GM18517 (cell line): ENCODE measurements around the gene SLC39A10.
"Not testable (repeated sequence)": the region's sequence is repeated elsewhere in the genome, so short reads cannot be mapped to it uniquely, and the experiment has no call there.

Experiments used
- ATAC-seq: cut with Tn5 transposase; IDR thresholded peaks from one replicate; pipeline ENCODE4 v1.9.1; 2021; ENCODE audit warnings: mild to moderate bottlenecking, moderate library complexity; ENCODE audit not compliant: unreplicated experiment

The SLC39A10 gene

DNA sequence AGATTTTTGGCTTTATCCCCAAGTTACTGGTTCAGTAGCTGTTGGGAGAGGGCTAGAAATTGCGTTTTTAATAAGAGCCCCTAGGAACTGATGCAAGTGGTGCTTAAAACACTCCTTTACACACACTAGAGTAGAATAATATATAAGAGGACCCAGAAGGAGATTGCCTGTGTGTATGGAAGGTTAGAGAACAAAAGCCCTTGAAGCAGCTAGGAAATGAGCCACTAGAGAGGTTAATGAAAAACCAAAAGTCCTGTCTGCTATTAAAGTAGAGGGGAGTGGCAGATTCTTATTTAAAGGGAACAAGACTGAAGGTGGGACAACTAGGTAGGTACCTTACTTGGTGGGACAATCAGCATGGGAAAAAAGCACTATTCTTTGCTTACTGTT lies 14.4 kb upstream of the SLC39A10 start:
- no peak for ATAC-seq

DNA sequence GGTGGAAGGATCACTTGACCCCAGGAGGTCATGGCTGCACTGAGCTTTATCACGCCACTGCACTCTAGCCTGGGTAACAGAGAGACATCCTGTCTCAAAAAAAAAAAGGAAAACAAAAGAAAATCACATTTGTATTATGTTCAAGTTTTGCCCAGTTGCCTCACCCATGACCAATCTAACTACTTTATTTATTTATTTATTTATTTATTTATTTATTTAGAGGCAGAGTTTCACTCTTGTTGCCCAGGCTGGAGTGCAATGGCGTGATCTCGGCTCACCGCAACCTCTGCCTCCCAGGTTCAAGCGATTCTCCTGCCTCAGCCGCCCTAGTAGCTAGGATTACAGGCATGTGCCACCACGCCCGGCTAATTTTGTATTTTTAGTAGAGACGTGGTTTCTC lies 12.3 kb upstream of the SLC39A10 start:
- not testable (repeated sequence) for ATAC-seq

DNA sequence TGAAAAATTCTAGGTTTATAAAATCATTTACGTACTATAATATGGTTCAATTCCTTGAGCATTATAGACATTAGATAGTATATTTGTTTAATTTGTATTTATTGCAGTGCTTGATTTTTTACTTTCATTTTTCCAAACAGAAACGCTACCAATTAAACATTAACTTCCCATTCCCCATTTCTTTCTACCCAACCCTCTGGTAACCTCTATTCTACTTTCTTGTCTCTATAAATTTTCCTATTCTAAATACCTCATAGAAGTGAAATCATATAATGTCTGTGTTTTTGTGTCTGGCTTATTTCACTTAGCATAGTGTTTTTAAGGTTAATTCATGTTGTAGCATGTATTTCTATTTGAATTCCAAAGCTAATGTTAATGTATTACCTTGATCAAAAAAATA lies 11.6 kb upstream of the SLC39A10 start:
- ATAC-seq = no peak

DNA sequence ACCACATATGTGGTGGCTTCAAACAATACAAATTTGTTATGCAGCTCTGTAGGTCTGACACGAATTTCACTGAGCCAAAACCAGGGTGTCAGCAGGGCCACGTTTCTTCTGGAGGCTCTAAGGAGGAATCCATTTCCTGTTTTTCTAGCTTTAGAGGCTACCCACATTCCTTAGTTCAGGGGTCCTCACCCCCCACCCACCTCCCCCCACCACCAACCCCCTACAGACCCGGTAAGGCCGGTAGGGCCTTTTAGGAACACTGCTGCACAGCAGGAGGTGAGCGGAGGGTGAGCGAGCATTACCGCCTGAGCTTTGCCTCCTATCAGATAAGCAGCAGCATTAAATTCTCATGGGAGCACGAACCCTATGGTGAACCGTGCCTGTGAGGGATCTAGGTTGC lies 10.6 kb upstream of the SLC39A10 start:
- ATAC-seq = no peak

DNA sequence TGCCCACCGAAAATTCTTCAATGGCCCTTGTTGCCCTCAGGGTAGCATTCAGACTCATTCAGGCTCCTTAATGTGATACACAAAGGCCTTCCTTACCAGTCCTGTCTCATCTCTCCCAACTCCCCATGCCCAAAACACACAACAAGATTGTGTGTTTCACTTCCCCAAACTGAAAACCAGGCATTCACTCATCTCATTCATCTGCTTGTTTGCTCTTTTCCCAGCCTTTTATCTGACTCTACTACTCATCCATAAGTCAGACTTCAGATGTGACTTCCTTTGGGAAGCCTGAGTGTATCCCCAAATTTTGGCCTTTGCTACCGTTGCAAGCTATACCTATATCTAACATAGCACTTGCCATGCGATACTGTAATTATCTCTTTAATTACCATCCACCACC lies 9.7 kb upstream of the SLC39A10 start:
- ATAC-seq = no peak

DNA sequence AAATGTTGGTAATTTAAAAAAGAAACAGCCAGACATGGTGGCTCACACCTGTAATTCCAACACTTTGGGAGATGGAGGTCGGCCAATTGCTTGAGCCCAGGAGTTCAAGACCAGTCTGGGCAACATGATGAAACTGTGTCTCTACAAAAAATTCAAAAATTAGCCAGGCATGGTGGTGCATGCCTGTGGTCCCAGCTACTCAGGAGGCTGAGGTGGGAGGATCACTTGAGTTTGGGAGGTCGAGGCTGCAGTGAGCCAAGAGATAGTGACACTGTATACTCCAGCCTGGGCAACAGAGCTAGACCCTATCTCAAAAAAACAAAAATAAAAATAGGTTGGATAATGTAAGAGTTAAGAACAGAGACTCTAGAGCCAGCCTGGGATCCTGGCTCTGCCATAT lies 8.7 kb upstream of the SLC39A10 start:
- not testable (repeated sequence) for ATAC-seq

DNA sequence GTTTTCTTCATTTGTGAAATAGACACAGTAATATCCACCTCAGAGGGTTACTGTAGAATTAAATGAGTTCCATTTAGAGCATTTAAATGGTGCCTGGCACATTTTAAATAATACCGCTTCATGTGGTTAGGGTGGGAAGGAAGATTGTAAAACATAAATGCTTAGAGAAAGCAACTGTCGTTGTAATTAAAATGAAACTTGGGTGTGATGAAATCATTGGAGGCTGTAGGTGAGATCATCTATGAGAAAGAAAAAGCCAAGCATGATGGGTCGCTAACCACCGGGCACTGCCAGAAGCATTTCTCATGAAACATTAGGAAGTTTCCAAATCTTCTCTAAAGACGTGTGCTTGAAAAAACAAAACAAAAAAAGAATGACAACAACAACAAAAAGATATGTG lies 8.2 kb upstream of the SLC39A10 start:
- no peak for ATAC-seq

DNA sequence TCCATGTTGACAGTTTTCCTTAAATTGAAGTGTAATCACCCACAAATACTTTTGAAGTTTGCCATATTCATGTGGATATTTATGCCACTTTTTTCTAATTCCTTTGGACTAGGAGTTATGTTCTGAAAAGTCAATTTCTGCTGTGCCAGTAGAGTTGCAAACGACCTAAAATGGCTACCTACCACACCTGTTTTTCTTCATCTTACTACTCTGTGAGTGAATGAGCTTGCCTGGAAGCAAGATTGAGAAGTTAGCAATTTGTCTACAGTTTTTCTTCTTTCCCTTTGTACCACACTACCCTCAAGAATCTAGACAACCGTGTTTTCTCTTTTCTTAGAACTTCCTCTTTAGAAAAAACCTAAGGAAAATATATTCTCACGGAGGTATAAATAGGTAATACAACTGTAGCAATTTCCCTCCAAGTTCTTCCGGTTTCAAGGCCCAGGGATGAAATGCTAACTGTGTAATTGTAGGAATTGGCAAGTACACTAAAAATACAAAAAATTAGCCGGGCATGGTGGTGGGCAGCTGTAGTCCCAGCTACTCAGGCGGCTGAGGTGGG lies 7.3 kb upstream of the SLC39A10 start:
- peak; percentile 16 for ATAC-seq

DNA sequence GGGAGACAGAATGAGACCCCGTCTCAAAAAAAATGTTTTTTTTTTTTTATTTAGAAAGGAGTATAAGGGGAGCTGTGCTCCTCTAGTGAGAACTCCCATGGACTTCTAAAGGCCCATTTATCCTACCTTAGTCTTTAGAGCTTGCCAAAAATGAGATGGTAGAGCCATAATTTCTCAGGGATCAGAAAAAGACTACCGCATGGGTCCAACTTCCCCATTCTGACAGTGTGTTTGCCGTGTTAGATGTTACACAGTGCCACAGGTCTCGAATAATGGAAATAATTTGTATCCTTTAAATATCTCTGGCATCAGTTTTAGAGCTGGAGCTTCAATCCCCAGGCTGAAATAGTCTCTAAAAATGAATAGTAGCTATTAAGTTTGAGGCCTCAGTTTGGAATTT lies 6.0 kb upstream of the SLC39A10 start:
- ATAC-seq = no peak

DNA sequence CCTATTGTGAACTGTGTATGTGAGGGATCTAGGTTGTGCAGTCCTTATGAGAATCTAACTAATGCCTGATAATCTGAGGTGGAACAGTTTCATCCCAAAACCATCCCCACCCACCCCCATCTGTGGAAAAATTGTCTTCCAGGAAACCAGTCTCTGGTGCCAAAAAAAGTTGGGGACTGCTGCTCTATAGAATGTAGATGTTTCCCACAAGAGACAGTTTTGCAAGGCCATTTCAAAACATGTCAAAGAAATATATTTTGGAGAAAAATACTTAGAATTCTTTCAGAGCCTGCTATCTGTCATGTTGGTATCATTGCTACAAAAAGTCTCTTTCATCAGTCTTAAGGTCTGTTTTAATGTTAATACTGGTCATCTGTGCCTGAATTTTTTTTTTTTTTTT lies 4.1 kb upstream of the SLC39A10 start:
- no peak for ATAC-seq

DNA sequence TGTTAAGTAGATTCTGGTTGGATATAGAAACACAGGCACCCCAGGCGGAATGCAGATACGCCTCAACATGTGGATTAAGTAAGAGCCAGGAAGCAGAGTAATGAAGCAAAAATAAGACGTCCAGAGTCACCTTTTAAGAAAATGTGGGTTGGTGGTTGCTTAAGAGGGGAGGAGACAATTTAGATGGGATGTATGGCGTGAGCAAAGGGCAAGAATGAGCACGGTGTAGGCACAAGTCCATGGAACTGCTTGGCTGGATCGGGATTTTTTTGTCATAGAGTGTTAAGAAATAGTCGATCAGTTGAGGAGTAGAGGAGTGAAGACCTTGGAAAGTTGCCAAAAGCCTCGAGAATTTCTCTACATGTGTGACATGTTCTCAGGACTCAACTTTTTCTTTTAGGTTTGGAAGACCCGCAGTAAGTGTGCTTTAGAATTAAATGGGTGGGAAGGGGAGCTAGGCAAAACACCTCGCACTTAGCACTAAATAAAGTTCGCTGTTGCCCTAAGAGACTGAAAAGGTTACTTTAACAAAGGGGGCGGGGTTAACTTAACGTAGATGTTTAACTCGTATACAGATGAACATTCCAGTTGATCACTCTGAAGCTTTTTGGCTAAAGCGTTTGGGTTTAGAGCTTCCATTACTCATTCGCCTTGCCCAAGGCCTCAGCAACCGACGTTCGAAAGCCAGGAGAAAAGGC lies 716 bp upstream of the SLC39A10 start:
- no peak for ATAC-seq

DNA sequence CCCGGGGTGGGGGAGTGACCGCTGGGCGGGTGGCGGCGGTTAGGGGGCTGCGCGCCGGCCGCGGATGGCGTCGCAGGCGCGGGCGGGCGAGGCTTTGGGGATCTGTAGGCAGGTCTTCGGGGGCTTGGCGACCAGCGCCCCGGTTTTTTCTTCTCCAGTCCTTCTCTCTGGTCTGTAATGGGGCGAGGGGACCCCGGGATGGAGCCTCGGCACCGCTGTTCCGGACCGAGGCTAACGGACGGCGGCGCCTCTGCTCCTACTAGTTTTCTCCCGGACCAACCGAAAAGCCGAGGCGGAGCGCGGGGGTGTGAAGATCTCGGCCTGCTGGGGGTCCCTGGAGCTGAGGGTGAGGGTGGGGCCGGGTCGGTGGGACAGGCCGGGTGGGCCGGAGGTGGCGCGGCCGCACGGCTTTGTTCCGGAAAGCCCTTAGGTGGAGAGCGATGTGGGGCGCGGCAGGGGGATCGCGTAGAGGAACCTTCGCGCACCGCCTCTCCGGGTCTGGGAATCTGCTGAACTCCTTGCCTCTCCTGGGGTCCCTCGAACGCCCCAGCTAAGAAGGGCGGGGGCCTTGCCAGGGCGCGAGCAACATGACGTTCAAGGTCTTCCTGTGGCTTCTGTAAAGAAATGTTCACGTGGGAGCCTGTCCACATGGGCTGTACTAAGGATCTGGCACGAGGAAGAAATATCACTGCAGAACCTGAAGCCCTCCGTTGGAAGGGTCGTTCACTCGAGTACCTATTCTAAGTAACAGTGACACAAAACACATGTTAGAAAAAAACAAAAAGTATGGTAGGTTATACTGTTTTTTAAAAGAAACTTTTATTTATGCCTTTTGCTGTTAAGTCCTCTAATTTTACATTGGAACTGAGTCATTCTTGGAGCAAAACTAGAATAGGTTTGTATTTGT lies 861 bp downstream of the SLC39A10 start:
- ATAC-seq = peak; percentile 21

DNA sequence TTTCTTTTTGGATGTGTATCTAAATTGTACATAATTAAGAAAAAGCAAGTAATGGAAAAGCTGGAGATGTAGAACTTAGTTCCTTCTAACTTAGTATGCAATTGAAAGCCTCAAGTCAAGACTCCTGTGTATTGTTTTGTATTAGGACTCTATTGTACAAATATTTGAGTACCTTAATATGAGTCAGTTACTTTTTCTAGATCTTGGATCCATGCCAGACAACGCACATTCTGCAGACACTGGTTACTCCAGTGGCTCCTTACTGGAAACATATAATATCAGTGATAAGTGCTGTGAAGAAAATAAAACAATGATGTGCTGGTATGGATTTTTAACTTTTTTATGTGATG lies 1.5 kb downstream of the SLC39A10 start:
- ATAC-seq = no peak

DNA sequence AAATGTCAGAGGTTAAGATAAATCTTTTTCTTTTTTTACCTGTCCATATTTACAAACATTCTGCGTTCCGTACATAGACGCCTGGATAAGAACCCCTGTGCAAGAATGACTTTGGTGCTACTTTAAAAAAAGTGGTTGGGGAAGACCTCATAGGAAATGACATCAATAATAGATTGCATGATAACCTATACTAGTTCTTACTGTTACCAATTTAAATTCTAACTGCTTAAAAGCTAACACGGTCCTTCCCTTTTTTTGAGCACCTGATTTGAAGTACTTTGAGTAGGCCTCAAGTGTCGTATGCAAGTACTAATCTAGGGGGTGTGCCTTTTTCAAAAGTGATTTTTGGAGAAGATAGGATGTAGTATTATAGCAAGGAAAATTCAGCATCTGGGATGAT lies 2.1 kb downstream of the SLC39A10 start:
- no peak for ATAC-seq

DNA sequence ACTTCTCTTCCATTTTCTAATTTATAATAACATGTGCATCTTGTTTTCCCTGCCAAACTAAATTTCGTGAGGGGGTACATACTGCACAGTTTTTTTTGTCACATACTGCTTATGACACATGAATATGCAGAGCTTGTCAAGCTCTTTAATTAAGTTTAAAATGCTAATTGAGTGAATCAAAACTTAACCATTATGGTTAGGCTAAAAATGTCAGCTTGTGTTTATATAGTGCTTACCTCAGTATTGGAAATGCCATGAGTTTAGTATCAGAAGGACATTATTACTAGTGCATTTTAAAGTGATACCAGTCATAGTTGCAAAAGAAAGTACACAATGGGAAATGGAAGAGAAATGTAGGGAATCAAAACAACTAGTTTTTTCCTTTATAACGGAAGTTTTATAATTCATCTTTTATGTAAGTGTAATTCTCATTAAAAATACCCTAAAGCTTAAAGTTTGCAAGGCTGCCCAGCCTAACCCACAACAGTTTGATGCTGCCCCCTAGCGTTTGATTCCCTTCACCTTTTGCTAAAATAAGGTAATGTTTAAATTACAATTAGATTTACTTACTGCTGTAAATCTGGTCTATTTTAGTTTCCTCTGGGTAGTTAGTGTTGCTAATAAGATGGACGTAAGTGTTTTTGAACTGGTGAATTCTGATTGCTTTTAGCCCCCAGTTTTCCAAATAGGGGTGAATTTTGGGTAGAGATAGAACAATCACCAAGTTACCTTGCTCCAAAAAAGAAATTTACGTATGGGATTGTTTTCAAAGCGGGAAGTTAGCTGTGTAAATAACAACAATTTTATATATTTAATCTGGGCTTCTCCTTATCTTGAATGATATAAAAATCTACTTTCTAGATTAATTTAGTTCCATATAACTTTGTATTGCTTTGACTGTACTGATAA lies 3.2 kb downstream of the SLC39A10 start:
- no peak for ATAC-seq

DNA sequence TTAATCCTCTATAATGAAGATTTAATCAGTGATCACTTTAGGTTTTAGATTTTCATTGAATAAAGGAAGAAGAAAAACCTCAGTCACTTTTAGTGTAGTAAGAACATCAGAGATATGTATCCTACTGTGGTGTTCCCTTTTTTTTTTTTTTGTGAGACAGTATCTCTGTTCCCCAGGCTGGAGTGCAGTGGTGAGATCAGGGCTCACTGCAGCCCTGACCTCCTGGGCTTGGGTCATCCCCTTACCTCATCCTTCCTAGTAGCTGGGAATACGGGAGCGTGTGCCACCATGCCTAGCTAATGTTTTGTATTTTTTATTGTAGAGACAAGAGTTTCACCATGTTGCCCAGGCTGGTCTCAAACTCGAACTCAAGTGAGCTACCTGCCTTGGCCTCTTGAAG lies 5.1 kb downstream of the SLC39A10 start:
- no peak for ATAC-seq

DNA sequence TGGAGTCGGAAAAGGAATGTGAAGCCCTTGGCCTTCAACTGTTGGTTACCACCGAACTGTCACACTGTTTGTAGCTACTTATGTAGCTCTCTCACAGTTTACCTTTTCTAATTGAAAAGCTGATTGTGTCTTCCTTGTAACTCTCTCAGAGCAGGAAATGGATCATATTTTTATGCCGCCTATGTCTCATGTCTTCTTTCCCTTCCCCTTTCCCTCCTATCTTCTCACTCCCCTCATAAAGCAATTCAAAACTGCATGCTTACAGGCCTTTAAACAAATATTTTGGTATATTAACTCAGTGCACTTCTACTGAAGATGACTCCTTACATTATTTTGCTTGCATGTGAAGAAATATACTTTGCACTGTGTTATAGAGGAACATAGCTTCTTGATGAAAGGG lies 6.0 kb downstream of the SLC39A10 start:
- no peak for ATAC-seq

DNA sequence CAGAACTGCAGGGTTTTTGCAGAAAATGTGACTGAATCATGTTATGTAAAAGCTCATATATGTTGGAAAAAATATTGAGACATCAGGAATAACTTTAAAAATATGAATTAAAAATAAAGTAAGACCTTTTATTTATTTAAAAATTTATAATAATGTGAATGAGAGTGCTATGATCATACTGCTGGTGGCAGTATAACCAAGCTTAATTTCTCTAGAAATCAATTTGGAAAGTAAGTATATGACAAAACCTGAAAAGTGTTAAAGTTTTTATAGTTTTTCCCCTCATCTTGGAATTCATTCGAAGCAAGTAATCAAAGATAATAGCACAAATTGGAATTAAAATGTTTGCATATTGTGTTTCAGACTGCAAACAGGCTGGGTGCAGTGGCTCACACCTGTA lies 7.5 kb downstream of the SLC39A10 start:
- ATAC-seq = no peak

DNA sequence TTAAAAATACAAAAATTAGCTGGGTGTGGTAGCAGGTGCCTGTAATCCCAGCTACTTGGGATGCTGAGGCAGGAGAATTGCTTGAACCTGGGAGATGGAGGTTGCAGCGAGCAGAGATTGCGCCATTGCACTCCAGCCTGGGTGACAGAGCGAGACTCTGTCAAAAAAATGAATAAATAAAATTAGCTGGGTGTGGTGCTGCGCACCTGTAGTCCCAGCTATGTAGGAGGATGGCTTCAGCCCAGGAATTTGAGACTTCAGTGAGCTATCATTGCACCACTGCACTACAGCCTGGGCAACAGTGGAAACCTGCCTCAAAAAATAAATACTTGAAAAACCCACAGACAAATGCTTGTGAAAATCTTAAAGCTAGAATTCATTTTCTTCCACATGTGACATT lies 8.1 kb downstream of the SLC39A10 start:
- ATAC-seq = not testable (repeated sequence)

DNA sequence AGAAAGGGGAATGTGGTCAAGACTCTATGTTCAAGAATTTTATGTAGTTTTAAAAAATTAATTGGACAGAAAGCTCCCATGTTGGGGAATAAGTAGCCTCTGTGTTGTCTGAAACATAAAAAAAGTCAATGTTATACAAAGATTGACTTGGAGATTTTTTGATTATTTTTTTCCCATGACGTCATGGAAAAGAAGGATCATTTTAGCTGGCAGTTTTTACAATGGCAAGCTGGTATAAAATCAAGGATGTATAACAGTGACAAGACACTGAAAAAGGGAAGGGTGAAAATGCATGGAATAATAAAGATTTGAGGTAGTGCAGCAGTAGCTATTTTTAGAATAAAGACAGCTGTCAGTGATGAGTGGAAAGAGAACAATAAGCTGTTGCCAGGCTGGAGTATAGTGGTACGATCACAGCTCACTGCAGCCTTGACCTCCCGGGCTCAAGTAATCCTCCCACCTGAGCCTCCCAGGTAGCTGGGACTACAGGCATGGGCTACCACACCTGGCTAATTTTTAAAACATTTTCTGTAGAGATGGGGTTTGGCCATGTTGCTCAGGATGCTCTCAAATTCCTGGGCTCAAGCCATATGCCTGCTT lies 9.2 kb downstream of the SLC39A10 start:
- no peak for ATAC-seq

DNA sequence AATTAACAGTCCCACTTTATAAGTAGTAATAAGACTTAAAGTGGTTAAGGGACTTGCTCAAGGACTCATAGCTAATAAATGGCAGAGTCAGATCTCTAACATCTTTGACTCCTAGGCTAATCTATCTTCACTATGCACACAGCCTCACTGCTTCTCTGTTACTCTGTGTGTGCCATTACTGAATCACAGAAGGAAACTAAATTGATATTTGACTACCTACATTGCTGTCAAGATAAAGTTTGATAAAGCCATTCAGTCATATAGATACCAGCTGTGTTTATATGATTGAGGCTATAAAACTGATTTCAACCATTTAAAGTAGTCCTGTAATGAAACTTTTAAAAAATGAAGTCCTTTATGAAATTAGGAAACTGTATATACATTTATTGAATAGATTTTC lies 10.9 kb downstream of the SLC39A10 start:
- no peak for ATAC-seq
